Skeletal muscle satellite cell (primary cell): ENCODE data around the gene SEMA3E.

Source experiments
- H3K27me3 ChIP-seq: 2 replicates; pipeline ENCODE4 v1.7.0; 2013; ENCODE audit warnings: low read length; ENCODE audit not compliant: control insufficient read depth, insufficient read depth
- H3K36me3 ChIP-seq: 2 replicates; pipeline ENCODE4 v1.7.0; 2013; ENCODE audit warnings: mild to moderate bottlenecking, control low read depth, low read length; ENCODE audit not compliant: insufficient read depth
- H3K4me1 ChIP-seq: 2 replicates; pipeline ENCODE4 v1.7.0; 2013; ENCODE audit warnings: low read length; ENCODE audit not compliant: control insufficient read depth, insufficient read depth
- H3K4me2 ChIP-seq: 2 replicates; pipeline ENCODE4 v1.7.0; 2013; ENCODE audit warnings: mild to moderate bottlenecking, low read length
- H3K4me3 ChIP-seq: 2 replicates; pipeline ENCODE4 v1.7.0; 2013; ENCODE audit warnings: low read length
- H3K9ac ChIP-seq: 2 replicates; pipeline ENCODE4 v1.7.0; 2013; ENCODE audit warnings: mild to moderate bottlenecking, low read depth, low read length, moderate library complexity
- H3K9me3 ChIP-seq: replicated peaks from 2 replicates; pipeline ENCODE4 v1.7.0; 2013; ENCODE audit warnings: mild to moderate bottlenecking, control low read depth, low read length

Gene SEMA3E

GRCh38 chr7:83484266-83484665 lies 164.7 kb downstream of the SEMA3E start:
- Histone ChIP-seq H3K9me3 (no peaks in the 10 kb centered on the region), H3K4me1 (no peaks in the 10 kb centered on the region), H3K9ac (no peak overlapping the region), H3K4me3 (no peak overlapping the region), H3K36me3 (no peaks in the 10 kb centered on the region), H3K27me3 (peaks cover 40% of the 10 kb centered on the region), H3K4me2 (no peak overlapping the region)

- Histone ChIP-seq H3K4me3 (no peak overlapping the region), H3K36me3 (no peaks in the 10 kb centered on the region), H3K9ac (no peak overlapping the region), H3K27me3 (peaks cover 36% of the 10 kb centered on the region), H3K4me1 (no peaks in the 10 kb centered on the region), H3K9me3 (no peaks in the 10 kb centered on the region), H3K4me2 (no peak overlapping the region)
Observed at GRCh38 chr7:83478616-83479015, 170.3 kb downstream of the SEMA3E start.

- H3K9me3 ChIP-seq: no peaks in the 10 kb centered on the region
- no peak overlapping the region for H3K4me3 ChIP-seq
- H3K27me3 ChIP-seq: peaks cover 31% of the 10 kb centered on the region
- H3K4me2 ChIP-seq: no peak overlapping the region
- no peaks in the 10 kb centered on the region for H3K4me1 ChIP-seq
- H3K9ac ChIP-seq: no peak overlapping the region
- no peaks in the 10 kb centered on the region for H3K36me3 ChIP-seq
Observed at GRCh38 chr7:83476511-83477050, 172.4 kb downstream of the SEMA3E start.

GRCh38 chr7:83475420-83475819 lies 173.5 kb downstream of the SEMA3E start:
- no peak overlapping the region for H3K4me2 ChIP-seq
- no peaks in the 10 kb centered on the region for H3K9me3 ChIP-seq
- H3K36me3 ChIP-seq: no peaks in the 10 kb centered on the region
- H3K9ac ChIP-seq: no peak overlapping the region
- no peak overlapping the region for H3K4me3 ChIP-seq
- H3K4me1 ChIP-seq: no peaks in the 10 kb centered on the region
- peaks cover 27% of the 10 kb centered on the region for H3K27me3 ChIP-seq

GRCh38 chr7:83472376-83472775 lies 176.6 kb downstream of the SEMA3E start:
- Histone ChIP-seq H3K36me3 (no peaks in the 10 kb centered on the region), H3K9me3 (no peaks in the 10 kb centered on the region), H3K27me3 (peaks cover 15% of the 10 kb centered on the region), H3K9ac (no peak overlapping the region), H3K4me1 (peaks cover 15% of the 10 kb centered on the region), H3K4me2 (no peak overlapping the region), H3K4me3 (no peak overlapping the region)

DNA sequence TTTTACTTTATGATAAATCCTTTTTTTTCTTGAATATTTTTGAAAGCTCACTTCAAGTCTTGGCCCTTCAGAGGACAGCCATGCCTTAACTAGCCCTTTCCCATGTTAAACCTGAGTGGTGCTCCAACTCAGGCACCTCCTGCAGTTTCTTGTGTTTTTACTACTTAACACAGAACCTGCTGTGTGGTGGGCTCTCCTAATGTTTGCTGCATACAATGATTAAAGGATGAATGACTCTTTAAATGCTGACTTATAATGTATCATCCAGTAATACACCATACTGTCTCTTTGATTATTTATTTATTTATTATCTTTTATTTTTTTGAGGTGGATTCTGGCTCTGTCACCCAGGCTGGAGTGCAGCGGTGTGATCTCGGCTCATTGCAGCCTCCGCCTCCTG lies 179.4 kb downstream of the SEMA3E start:
- Histone ChIP-seq H3K9me3 (no peaks in the 10 kb centered on the region), H3K9ac (no peak overlapping the region), H3K27me3 (peaks cover 4% of the 10 kb centered on the region), H3K4me3 (no peak overlapping the region), H3K4me2 (peak overlapping the region; percentile 80), H3K36me3 (no peaks in the 10 kb centered on the region), H3K4me1 (peaks cover 15% of the 10 kb centered on the region)

- H3K36me3 ChIP-seq: no peaks in the 10 kb centered on the region
- H3K9ac ChIP-seq: peak overlapping the region; percentile 64
- peak overlapping the region; percentile 80 for H3K4me2 ChIP-seq
- no peaks in the 10 kb centered on the region for H3K9me3 ChIP-seq
- H3K27me3 ChIP-seq: no peaks in the 10 kb centered on the region
- no peak overlapping the region for H3K4me3 ChIP-seq
- peaks cover 15% of the 10 kb centered on the region for H3K4me1 ChIP-seq
Observed at GRCh38 chr7:83469076-83469475, 179.9 kb downstream of the SEMA3E start.

- Histone ChIP-seq H3K4me3 (peak overlapping the region; percentile 47), H3K9ac (peak overlapping the region; percentile 64)
Observed at GRCh38 chr7:83468251-83468739, 180.6 kb downstream of the SEMA3E start.

GRCh38 chr7:83467493-83467892 lies 181.4 kb downstream of the SEMA3E start:
- H3K36me3 ChIP-seq: no peaks in the 10 kb centered on the region

More at GRCh38 chr7:83468251-83468739, 180.6 kb downstream of the SEMA3E start:
- Histone ChIP-seq H3K36me3 (no peaks in the 10 kb centered on the region), H3K4me2 (peak overlapping the region; percentile 80), H3K9me3 (no peaks in the 10 kb centered on the region), H3K27me3 (no peaks in the 10 kb centered on the region), H3K4me1 (peaks cover 15% of the 10 kb centered on the region)

DNA sequence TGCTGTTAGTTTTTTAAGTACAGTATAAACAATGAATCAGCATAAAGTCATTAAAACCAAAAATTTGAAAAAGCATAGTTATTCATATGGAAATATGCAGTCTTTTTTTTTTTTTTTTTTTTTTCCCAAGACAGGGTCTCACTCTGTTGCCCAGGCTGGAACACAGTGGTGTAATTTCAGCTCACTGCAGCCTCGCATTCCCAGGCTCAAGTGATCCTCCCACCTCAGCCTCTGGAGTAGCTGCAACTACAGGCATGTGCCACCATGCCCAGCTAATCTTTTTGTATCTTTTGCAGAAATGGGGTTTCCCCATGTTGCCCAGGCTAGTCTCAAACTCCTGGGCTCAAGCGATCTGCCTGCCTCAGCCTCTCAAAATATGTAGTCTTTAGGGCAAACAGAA lies 182.0 kb downstream of the SEMA3E start:
- Histone ChIP-seq H3K9me3 (no peaks in the 10 kb centered on the region), H3K4me2 (no peak overlapping the region), H3K36me3 (no peaks in the 10 kb centered on the region), H3K4me1 (peaks cover 15% of the 10 kb centered on the region), H3K27me3 (no peaks in the 10 kb centered on the region), H3K9ac (no peak overlapping the region), H3K4me3 (no peak overlapping the region)

More at GRCh38 chr7:83467493-83467892, 181.4 kb downstream of the SEMA3E start:
- no peak overlapping the region for H3K4me3 ChIP-seq
- peaks cover 15% of the 10 kb centered on the region for H3K4me1 ChIP-seq
- H3K9me3 ChIP-seq: no peaks in the 10 kb centered on the region
- H3K9ac ChIP-seq: no peak overlapping the region
- no peaks in the 10 kb centered on the region for H3K27me3 ChIP-seq
- H3K4me2 ChIP-seq: no peak overlapping the region

- no peaks in the 10 kb centered on the region for H3K36me3 ChIP-seq
- no peak overlapping the region for H3K4me3 ChIP-seq
- no peaks in the 10 kb centered on the region for H3K27me3 ChIP-seq
- peaks cover 15% of the 10 kb centered on the region for H3K4me1 ChIP-seq
- no peak overlapping the region for H3K4me2 ChIP-seq
- no peak overlapping the region for H3K9ac ChIP-seq
- H3K9me3 ChIP-seq: no peaks in the 10 kb centered on the region
Observed at GRCh38 chr7:83466187-83466923, 182.6 kb downstream of the SEMA3E start.

DNA sequence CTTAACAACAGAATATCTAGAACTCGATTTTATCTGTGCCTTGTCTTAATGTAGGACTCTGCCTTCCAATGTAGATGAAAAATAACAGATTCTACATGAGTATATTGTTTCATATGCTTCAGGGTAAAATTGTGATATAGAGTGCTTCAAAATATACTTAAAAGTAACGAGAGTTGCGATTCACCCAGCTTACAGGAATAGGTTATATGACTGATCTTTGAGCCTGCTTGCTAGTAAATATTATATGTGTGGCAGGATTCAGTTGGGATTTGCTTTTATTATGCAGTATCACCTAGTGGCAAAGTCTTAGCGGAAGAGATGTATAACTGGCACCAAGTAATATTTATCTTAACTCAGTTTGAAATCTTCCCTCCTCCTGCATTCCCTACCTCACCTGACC lies 183.3 kb downstream of the SEMA3E start:
- H3K4me2 ChIP-seq: no peak overlapping the region

More for the DNA sequence above, 183.3 kb downstream of the SEMA3E start:
- Histone ChIP-seq H3K4me1 (peaks cover 15% of the 10 kb centered on the region), H3K36me3 (no peaks in the 10 kb centered on the region), H3K9me3 (no peaks in the 10 kb centered on the region), H3K9ac (no peak overlapping the region), H3K4me3 (no peak overlapping the region), H3K27me3 (no peaks in the 10 kb centered on the region)
